AG10803 (cell line): ENCODE measurements around the gene LRFN4.
"Not testable (repeated sequence)": the region's sequence is repeated elsewhere in the genome, so short reads cannot be mapped to it uniquely, and the experiment has no call there.

Source experiments
- DNase-seq: peaks from one replicate; pipeline ENCODE4 v3.0.0; 2010; ENCODE audit warnings: low read depth
- H3K4me3 ChIP-seq: 2 replicates; pipeline ENCODE4 v1.5.1; 2011; ENCODE audit warnings: mild to moderate bottlenecking, low read length, control low read depth
- TF ChIP-seq, protein P1 (sequence below): conservative IDR thresholded peaks from 2 replicates; pipeline ENCODE4 v1.5.1; 2011; ENCODE audit warnings: mild to moderate bottlenecking, low read length, control low read depth, inconsistent platforms

LRFN4 gene

GRCh38 chr11:66820381-66820780, 36.5 kb upstream of the LRFN4 start:
- no peak for DNase-seq
- no peak overlapping the region for H3K4me3 ChIP-seq

GRCh38 chr11:66820901-66821300, 36.0 kb upstream of the LRFN4 start:
- TF ChIP-seq, protein P1, sequence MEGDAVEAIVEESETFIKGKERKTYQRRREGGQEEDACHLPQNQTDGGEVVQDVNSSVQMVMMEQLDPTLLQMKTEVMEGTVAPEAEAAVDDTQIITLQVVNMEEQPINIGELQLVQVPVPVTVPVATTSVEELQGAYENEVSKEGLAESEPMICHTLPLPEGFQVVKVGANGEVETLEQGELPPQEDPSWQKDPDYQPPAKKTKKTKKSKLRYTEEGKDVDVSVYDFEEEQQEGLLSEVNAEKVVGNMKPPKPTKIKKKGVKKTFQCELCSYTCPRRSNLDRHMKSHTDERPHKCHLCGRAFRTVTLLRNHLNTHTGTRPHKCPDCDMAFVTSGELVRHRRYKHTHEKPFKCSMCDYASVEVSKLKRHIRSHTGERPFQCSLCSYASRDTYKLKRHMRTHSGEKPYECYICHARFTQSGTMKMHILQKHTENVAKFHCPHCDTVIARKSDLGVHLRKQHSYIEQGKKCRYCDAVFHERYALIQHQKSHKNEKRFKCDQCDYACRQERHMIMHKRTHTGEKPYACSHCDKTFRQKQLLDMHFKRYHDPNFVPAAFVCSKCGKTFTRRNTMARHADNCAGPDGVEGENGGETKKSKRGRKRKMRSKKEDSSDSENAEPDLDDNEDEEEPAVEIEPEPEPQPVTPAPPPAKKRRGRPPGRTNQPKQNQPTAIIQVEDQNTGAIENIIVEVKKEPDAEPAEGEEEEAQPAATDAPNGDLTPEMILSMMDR = no peak
- DNase-seq = no peak
- no peak overlapping the region for H3K4me3 ChIP-seq

More at GRCh38 chr11:66820381-66820780, 36.5 kb upstream of the LRFN4 start:
- TF ChIP-seq, protein P1 = no peak

GRCh38 chr11:66823700-66824099, 33.2 kb upstream of the LRFN4 start:
- TF ChIP-seq, protein P1 = no peak
- H3K4me3 ChIP-seq = no peak overlapping the region
- no peak for DNase-seq

DNA sequence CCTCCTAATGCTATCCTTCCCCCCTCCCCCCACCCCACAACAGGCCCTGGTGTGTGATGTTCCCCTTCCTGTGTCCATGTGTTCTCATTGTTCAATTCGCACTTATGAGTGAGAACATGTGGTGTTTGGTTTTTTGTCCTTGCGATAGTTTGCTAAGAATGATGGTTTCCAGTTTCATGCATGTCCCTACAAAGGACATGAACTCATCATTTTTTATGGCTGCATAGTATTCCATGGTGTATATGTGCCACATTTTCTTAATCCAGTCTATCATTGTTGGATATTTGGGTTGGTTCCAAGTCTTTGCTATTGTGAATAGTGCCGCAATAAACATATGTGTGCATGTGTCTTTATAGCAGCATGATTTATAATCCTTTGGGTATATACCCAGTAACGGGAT, 32.3 kb upstream of the LRFN4 start:
- DNase-seq, H3K4me3 ChIP-seq: not testable (repeated sequence)

DNA sequence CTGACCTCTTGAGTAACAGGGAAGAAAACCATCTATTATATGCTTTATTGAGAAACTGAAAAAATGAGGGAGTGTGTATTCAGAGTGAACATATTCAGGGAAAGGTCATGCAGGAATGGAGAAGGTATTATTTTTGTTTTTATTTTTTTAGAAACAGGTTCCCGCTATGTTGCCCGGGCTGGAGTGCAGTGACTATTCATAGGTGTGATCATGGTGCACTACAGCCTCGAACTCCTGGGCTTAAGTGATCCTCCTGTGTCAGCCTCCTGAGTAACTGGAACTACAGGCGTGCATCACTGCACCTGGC, 22.4 kb upstream of the LRFN4 start:
- TF ChIP-seq, protein P1 = no peak
- H3K4me3 ChIP-seq = no peak overlapping the region
- no peak for DNase-seq

DNA sequence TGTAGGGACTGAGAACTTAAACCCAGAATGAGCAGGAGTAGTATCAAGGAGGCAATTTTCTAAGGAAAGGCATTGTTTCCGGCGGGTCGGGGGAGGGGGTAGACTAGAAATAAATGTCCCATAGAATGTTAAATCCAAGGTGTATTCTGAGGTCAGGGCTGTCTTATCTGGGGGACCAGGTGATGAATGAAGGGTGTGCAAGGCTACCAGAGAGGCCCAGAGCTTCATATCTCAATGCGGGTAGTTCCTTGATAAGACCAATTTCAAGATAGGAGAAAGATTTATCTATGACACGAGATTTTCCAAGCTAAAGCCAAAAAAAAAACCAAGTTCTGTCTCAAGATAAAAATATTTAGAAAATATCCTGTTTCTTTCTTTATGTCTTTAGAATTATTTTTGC, 21.9 kb upstream of the LRFN4 start:
- no peak overlapping the region for H3K4me3 ChIP-seq
- no peak for DNase-seq
- TF ChIP-seq, protein P1 = no peak

GRCh38 chr11:66835768-66836405, 21.0 kb upstream of the LRFN4 start:
- H3K4me3 ChIP-seq = no peak overlapping the region
- TF ChIP-seq, protein P1 = no peak
- DNase-seq = peak; percentile 75
